Stimulated activated naive B cell treated with anti-CD40 and anti-IgM and Interleukin-4, amounts not matched to agents 10 μg/mL and 1 μg/mL and 100 μg/mL, for 72 hours (primary cell): ENCODE measurements around the gene COMT.
"Not testable (repeated sequence)": the region's sequence is repeated elsewhere in the genome, so short reads cannot be mapped to it uniquely, and the experiment has no call there.

Experiments used
- ATAC-seq, 2 donors: fragments of 150-1000 bp; cut with Tn5 transposase; replicated peaks; 2 replicates each; pipeline ENCODE4 v1.10.0; 2021; ENCODE audit warnings: moderate library complexity in 1 of 2
- DNase-seq: peaks from one replicate; pipeline ENCODE4 v3.0.0; 2021
- H3K27ac Mint-ChIP-seq: one replicate; pipeline ENCODE4 v1.8.0; 2022; ENCODE audit warnings: mild to moderate bottlenecking, mixed read lengths
- H3K27me3 Mint-ChIP-seq, 2 donors: one replicate each; pipeline ENCODE4 v1.8.0; 2022; ENCODE audit warnings: mixed read lengths in 2 of 2
- H3K36me3 Mint-ChIP-seq, 2 donors: one replicate each; pipeline ENCODE4 v1.8.0; 2022; ENCODE audit warnings: mixed read lengths in 2 of 2, mild to moderate bottlenecking in 1 of 2
- H3K4me1 Mint-ChIP-seq, 2 donors: one replicate each; pipeline ENCODE4 v1.8.0; 2022; ENCODE audit warnings: mixed read lengths in 2 of 2, mild to moderate bottlenecking in 1 of 2
- H3K4me3 Mint-ChIP-seq, 2 donors: one replicate each; pipeline ENCODE4 v1.8.0; 2022; ENCODE audit warnings: mild to moderate bottlenecking in 2 of 2, mixed read lengths in 2 of 2, moderate library complexity in 1 of 2
- H3K9me3 Mint-ChIP-seq, 2 donors: one replicate each; pipeline ENCODE4 v1.8.0; 2022; ENCODE audit warnings: mixed read lengths in 2 of 2, mild to moderate bottlenecking in 1 of 2

Gene COMT

GRCh38 chr22:19903031-19903430, 38.5 kb upstream of the COMT start:
- no peak overlapping the region for H3K4me3 Mint-ChIP-seq

GRCh38 chr22:19903513-19903912, 38.1 kb upstream of the COMT start:
- peaks cover 28 to 29% of the 10 kb centered on the region in 2 donors for H3K36me3 Mint-ChIP-seq
- DNase-seq (no peak), ATAC-seq (no peak)
- no peaks in the 10 kb centered on the region for H3K27me3 Mint-ChIP-seq
- no peak overlapping the region for H3K4me3 Mint-ChIP-seq
- no peaks in the 10 kb centered on the region for H3K9me3 Mint-ChIP-seq
- H3K4me1 Mint-ChIP-seq: peaks cover 4% of the 10 kb centered on the region in 2 donors
- no peak overlapping the region for H3K27ac Mint-ChIP-seq

More at GRCh38 chr22:19903031-19903430, 38.5 kb upstream of the COMT start:
- DNase-seq (no peak), ATAC-seq (no peak)
- Mint-ChIP-seq H3K27ac (no peak overlapping the region), H3K9me3 (no peaks in the 10 kb centered on the region), H3K4me1 (peaks cover 4% of the 10 kb centered on the region in 2 donors), H3K27me3 (no peaks in the 10 kb centered on the region), H3K36me3 (peaks cover 25% of the 10 kb centered on the region in 2 donors)

DNA sequence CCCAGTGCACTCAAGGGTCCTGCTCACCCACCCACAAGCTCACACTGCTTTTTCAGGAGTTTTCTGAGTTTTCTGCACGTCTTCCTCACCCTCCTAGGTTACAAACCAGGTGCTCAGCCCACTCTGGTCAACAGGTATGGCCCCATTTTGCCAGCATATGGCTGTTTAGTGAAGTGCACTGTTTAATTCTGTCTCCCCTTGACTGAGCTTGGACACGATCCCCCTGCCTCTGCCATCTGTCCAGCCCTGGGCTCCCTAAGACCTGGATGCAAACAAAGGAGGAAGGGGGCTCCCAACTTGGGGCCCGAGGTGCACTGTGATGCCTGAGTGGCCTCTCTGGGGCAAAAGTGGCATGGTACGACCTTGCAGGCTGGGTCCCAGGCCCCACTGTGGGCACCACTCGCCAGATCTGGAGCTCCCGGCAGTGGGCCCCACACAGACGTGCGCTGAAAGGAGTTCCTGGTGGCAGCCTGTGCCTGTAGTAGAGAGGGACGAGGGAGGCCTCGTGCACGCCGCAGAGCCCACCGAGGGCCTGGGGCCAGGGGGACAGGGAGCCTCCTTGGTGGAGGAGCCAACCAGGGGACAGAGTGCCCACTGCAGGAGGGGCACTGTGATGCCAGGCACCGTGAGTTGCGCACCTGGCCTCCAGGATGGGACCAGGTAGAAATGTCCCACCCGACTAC, 37.3 kb upstream of the COMT start:
- H3K36me3 Mint-ChIP-seq: peaks cover 23 to 24% of the 10 kb centered on the region in 2 donors

GRCh38 chr22:19904935-19905334, 36.6 kb upstream of the COMT start:
- H3K4me1 Mint-ChIP-seq: peaks cover 8 to 15% of the 10 kb centered on the region in 2 donors
- no peak for DNase-seq
- no peak overlapping the region for H3K4me3 Mint-ChIP-seq
- peaks cover 26 to 28% of the 10 kb centered on the region in 2 donors for H3K36me3 Mint-ChIP-seq
- no peak for ATAC-seq
- no peak overlapping the region for H3K27ac Mint-ChIP-seq
- H3K27me3 Mint-ChIP-seq: no peaks in the 10 kb centered on the region
- no peaks in the 10 kb centered on the region for H3K9me3 Mint-ChIP-seq

More for the DNA sequence above, 37.3 kb upstream of the COMT start:
- DNase-seq: no peak
- peaks cover 4 to 9% of the 10 kb centered on the region in 2 donors for H3K4me1 Mint-ChIP-seq
- H3K9me3 Mint-ChIP-seq: no peaks in the 10 kb centered on the region
- peak overlapping the region; percentile 25 for H3K27ac Mint-ChIP-seq
- H3K27me3 Mint-ChIP-seq: no peaks in the 10 kb centered on the region
- H3K4me3 Mint-ChIP-seq: no peak overlapping the region
- no peak for ATAC-seq

- H3K27ac Mint-ChIP-seq: no peak overlapping the region
Observed at GRCh38 chr22:19905347-19906276, 36.0 kb upstream of the COMT start.

DNA sequence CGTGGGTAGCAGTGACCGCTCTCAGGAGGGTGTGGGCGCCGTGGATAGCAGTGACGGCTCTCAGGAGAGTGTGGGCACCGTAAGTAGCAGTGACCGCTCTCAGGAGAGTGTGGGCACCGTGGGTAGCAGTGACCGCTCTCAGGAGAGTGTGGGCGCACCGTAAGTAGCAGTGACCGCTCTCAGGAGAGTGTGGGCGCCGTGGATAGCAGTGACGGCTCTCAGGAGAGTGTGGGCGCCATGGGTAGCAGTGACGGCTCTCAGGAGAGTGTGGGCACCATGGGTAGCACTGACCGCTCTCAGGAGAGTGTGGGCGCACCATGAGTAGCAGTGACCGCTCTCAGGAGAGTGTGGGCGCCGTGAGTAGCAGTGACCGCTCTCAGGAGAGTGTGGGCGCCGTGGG, 34.7 kb upstream of the COMT start:
- not testable (repeated sequence) for H3K9me3 Mint-ChIP-seq, DNase-seq, H3K27me3 Mint-ChIP-seq, H3K4me3 Mint-ChIP-seq, H3K27ac Mint-ChIP-seq, ATAC-seq
- peaks cover 9 to 13% of the 10 kb centered on the region in 2 donors for H3K4me1 Mint-ChIP-seq
- peaks cover 22 to 31% of the 10 kb centered on the region in 2 donors for H3K36me3 Mint-ChIP-seq

More at GRCh38 chr22:19905347-19906276, 36.0 kb upstream of the COMT start:
- Mint-ChIP-seq H3K36me3 (peaks cover 26 to 30% of the 10 kb centered on the region in 2 donors), H3K27me3 (no peaks in the 10 kb centered on the region), H3K9me3 (no peaks in the 10 kb centered on the region), H3K4me1 (peaks cover 10 to 17% of the 10 kb centered on the region in 2 donors), H3K4me3 (no peak overlapping the region)
- ATAC-seq (no peak), DNase-seq (no peak)

DNA sequence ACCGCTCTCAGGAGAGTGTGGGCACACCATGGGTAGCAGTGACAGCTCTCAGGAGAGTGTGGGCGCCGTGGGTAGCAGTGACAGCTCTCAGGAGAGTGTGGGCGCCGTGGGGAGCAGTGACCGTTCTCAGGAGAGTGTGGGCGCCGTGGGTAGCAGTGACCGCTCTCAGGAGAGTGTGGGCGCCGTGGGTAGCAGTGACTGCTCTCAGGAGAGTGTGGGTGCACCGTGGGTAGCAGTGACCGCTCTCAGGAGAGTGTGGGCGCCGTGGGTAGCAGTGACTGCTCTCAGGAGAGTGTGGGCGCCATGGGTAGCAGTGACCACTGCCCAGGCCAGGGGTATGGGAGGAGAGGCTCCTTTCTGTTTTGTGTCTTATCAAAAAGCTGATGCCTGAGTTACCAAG, 33.7 kb upstream of the COMT start:
- not testable (repeated sequence) for H3K27me3 Mint-ChIP-seq, DNase-seq, H3K27ac Mint-ChIP-seq, H3K9me3 Mint-ChIP-seq, H3K4me3 Mint-ChIP-seq, ATAC-seq
- Mint-ChIP-seq H3K36me3 (peaks cover 21 to 33% of the 10 kb centered on the region in 2 donors), H3K4me1 (peaks cover 9 to 13% of the 10 kb centered on the region in 2 donors)

- Mint-ChIP-seq H3K9me3 (peaks cover 3 to 4% of the 10 kb centered on the region in 2 donors), H3K36me3 (peaks cover 37 to 46% of the 10 kb centered on the region in 2 donors), H3K4me1 (peaks cover 9 to 13% of the 10 kb centered on the region in 2 donors), H3K4me3 (peak overlapping the region in 1 of 2 donors; percentile 1), H3K27me3 (no peaks in the 10 kb centered on the region), H3K27ac (peak overlapping the region; percentile 42)
- peak; percentile 49 for DNase-seq
- ATAC-seq: peak; percentile 91 to 97
Observed at GRCh38 chr22:19909350-19910179, 32.0 kb upstream of the COMT start.

DNA sequence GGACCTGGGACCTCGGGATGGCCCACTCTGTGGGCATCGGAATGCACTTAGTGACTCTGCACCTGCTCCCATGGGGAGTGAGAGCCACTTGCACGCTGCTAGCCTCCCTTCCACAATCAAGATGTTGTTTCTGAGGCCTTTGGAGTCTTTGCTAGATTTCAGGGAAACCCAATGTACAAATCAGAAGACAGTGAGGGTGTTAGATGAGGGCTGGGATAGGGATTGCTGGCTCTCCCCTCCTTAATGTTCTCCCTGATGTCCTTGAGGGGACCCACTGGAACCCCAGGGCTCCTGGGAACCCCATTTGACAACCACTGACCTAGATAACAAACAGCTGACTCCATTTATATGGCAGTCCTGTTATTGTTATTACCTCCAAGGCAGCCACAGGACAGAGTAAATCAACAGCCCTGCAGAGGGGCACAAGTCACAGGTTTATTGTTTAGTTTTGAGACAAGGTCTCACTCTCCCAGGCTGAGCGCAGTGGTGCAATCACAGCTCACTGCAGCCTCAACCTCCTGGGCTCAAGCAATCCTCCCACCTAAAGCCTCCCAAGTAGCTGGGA, 31.3 kb upstream of the COMT start:
- H3K27ac Mint-ChIP-seq: no peak overlapping the region
- no peak overlapping the region for H3K4me3 Mint-ChIP-seq
- DNase-seq: no peak
- no peaks in the 10 kb centered on the region for H3K27me3 Mint-ChIP-seq
- peaks cover 9 to 13% of the 10 kb centered on the region in 2 donors for H3K4me1 Mint-ChIP-seq
- peaks cover 3 to 4% of the 10 kb centered on the region in 2 donors for H3K9me3 Mint-ChIP-seq
- ATAC-seq: no peak
- peaks cover 43 to 53% of the 10 kb centered on the region in 2 donors for H3K36me3 Mint-ChIP-seq

DNA sequence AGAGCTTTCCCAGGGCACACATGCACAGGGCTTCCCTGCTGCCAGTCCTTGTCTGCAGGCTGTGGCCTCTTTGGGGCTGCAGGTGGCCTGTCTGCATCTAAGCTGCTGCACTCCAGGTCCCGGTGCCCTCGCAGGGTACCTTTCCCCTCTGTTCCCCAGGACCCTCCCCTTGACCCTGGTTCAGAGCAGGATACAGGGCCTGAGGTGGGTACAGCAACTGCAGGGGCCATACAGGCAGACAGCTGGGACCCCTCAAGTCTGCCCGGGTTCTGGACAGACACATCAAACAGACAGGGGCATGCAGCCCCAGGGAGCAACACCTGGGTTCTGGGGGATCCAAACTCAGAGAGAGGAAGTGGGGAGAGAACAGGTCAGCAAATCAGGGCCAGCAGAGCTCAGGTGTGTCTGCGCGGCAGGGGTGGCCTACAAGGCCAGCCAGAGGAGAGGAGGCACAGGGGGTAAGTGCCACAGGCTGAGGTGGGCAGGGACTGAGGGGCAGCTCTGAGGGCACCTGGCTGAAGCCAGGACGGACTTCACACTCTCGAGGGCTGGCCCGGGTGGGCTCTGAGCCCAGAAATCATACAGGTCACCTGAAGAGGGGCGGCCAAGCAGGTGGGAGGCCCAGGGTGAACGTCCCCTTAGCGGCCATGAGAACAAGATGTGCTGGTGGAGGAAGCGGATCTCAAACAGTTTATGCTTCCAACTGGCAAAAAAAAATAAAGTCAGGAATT, 29.9 kb upstream of the COMT start:
- ATAC-seq (no peak), DNase-seq (no peak)
- peaks cover 3 to 4% of the 10 kb centered on the region in 2 donors for H3K9me3 Mint-ChIP-seq
- no peaks in the 10 kb centered on the region for H3K27me3 Mint-ChIP-seq
- no peak overlapping the region for H3K4me3 Mint-ChIP-seq
- no peak overlapping the region for H3K27ac Mint-ChIP-seq
- peaks cover 40 to 55% of the 10 kb centered on the region in 2 donors for H3K36me3 Mint-ChIP-seq
- H3K4me1 Mint-ChIP-seq: peaks cover 9 to 13% of the 10 kb centered on the region in 2 donors

- H3K36me3 Mint-ChIP-seq: peaks cover 38 to 55% of the 10 kb centered on the region in 2 donors
- peaks cover 3 to 4% of the 10 kb centered on the region in 2 donors for H3K9me3 Mint-ChIP-seq
Observed at GRCh38 chr22:19912271-19912999, 29.1 kb upstream of the COMT start.

GRCh38 chr22:19913337-19913936, 28.1 kb upstream of the COMT start:
- Mint-ChIP-seq H3K4me1 (peaks cover 9 to 13% of the 10 kb centered on the region in 2 donors), H3K4me3 (no peak overlapping the region), H3K27ac (no peak overlapping the region), H3K36me3 (peaks cover 39 to 56% of the 10 kb centered on the region in 2 donors), H3K9me3 (peaks cover 3 to 4% of the 10 kb centered on the region in 2 donors), H3K27me3 (no peaks in the 10 kb centered on the region)
- DNase-seq: no peak
- no peak for ATAC-seq

More at GRCh38 chr22:19912271-19912999, 29.1 kb upstream of the COMT start:
- Mint-ChIP-seq H3K27ac (no peak overlapping the region), H3K4me1 (peaks cover 9 to 13% of the 10 kb centered on the region in 2 donors), H3K4me3 (no peak overlapping the region), H3K27me3 (no peaks in the 10 kb centered on the region)
- DNase-seq: no peak
- no peak for ATAC-seq
